ENCODE measurements around the gene PLEKHF1. TPM values are rescaled to one million over a fixed set of nuclear protein-coding genes. Genes with fewer than 3 reads are reported as not detected.
"Not testable (repeated sequence)": the region's sequence is repeated elsewhere in the genome, so short reads cannot be mapped to it uniquely, and the experiment has no call there.

PLEKHF1 gene
- total RNA-seq, result 29.3 and 38.1 TPM in 2 replicates
- polyA plus RNA-seq (2012), result 31.5 TPM

DNA sequence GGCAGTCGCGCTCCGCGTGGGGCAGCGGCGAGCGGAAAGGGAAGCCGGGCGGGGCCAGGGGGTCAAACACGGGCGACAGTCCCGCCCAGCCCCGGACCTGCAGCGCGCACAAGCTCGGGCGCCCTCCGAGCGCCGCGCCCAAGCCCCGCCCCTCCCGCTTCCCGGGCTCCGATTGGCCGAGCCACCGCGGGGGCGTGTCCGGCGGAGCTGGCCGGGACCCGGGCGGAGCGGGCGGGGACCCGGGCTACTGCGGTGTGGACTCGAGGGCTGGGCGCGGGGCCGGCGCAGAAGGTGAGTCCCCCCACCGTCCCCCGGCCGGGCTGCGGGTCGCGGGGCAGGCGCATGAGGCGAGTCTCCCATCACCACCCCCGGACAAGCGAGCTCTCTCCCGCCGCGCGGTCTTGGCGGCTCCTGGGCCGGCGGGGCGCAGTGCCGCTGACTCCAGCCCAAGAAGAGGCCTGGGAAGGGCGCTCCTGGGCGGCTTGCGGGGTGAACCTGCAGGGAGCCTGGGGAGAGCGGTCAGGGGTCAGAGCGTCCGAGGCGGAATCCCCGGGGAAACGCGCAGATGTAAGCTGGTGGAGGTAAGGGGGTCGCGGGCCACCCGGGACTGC is at the start of gene PLEKHF1:
Gene PLEKHF1 (plus strand): TSS at position 247 of the 611 bp plus-strand sequence. CDS start 8,379 bp downstream, outside the sequence.
- DNase-seq (ENCODE audit: low read depth), result peak; percentile 85

DNA sequence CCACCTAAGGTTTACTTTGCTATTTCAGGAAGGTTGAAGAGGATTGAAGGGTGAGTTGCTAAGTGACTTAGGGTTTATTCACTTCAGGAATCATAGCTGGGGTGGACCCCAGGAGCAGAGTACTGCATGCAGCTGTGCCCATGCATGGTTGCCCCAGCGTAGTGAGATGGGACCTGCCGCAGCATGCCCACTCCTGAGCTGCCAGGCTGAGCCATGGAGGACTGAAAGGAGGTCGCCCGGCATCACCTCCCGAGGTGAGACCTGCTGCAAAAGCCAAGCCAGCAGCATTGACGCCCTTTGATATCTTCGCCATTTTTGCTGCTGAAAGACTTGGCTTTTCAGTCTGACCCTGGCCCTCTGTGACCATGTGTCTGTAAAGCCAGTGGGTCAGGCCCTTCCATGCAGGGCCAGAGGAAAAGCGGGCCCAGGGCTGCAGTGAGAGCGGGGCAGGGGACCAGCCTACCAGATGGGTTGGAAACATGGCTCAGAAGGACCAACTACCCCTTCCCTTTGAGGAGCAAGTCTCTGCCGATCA is 49.3 kb upstream of the PLEKHF1 start:
- no peak for DNase-seq (ENCODE audit: low read depth)

GRCh38 chr19:29616541-29616940 is 48.7 kb upstream of the PLEKHF1 start:
- DNase-seq (ENCODE audit: low read depth), result no peak

- no peak for DNase-seq (ENCODE audit: low read depth)
Observed at GRCh38 chr19:29617366-29618266, 47.6 kb upstream of the PLEKHF1 start.

DNA sequence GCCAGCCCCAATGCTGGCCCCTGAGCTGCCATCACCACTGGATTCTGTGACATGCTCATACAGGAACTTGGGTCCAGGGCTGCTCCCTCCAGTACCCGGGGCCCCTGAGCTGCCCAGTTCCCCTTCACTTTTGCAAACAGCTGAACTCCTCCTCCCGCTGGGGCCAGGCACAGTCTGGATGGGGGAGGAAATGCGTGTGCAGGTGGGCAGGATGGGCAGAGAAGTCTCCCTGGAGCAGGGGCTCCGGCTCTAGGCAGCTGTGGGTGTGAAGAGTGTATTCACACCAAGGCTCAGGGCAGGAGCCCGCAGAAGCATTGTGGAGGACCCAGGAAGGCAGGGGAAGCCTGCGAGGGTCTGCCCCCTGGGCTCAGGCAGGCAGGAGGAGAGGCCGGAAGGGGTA is 46.8 kb upstream of the PLEKHF1 start:
- no peak for DNase-seq (ENCODE audit: low read depth)

GRCh38 chr19:29618871-29619270 is 46.4 kb upstream of the PLEKHF1 start:
- no peak for DNase-seq (ENCODE audit: low read depth)

DNA sequence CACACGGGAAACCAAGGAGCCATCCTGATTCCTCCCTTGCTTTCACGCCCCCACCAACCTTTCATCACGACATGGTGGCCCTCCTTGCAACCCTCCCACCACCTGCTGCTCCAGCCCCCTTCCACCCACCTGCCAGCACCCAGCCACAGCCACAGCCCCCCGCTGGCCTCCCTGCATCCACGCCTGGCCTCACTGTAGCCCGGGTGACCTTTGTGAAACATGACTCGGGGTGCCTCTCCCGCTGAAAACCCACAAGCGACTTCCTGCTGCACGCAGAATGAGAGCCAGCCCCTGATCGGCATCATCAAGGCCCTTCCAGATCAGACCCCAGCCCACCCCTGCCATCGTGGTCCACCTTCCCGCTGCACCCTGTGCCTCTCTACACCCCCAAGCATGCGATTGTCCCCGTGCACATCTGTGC is 44.3 kb upstream of the PLEKHF1 start:
- DNase-seq (ENCODE audit: low read depth), result no peak

DNA sequence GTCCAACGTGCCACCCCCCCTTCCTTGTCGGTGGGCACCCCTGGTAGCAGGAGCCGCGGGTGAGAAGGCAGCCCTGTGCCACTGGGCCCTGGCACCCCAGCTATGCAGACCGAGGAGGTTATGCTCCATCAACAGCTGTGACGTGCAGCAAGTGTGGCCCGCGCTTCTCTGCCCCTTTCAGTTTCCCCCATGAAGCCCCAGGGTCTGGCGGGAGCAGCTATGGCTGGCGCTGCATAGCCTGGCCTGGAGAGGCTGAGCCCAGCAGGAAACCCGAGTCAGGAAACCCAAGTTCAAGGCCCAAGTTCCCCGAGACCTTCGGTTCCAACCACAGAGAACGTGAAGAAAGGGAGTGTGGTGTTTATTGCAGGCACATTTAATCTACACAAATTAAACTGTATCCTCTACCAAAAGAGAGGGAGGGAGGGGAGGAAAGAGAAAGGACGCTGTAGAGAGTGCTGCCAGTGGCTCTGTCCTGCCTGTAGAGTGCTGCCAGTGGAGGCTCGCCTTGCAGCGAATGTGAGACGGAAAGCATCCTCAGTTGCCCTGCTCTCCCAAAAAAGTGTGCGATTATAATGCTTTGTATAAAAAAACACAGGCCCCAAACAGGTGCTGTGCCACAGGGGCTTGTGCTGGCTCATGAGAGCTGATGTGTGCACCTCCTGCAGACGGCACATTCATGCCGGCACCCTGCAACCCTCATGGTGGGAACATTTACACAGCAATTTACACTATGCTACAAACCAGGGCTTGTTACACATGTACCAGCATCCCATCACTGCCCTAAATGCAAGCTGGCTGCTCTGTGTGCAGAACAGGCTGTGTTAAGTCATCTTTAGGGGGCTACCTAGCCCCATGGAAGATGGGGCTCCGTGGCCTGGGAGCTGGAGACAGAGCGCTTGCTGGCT is 42.8 kb upstream of the PLEKHF1 start:
- DNase-seq (ENCODE audit: low read depth), result peak; percentile 47

GRCh38 chr19:29623726-29624488 is 41.4 kb upstream of the PLEKHF1 start:
- DNase-seq (ENCODE audit: low read depth), result no peak

DNA sequence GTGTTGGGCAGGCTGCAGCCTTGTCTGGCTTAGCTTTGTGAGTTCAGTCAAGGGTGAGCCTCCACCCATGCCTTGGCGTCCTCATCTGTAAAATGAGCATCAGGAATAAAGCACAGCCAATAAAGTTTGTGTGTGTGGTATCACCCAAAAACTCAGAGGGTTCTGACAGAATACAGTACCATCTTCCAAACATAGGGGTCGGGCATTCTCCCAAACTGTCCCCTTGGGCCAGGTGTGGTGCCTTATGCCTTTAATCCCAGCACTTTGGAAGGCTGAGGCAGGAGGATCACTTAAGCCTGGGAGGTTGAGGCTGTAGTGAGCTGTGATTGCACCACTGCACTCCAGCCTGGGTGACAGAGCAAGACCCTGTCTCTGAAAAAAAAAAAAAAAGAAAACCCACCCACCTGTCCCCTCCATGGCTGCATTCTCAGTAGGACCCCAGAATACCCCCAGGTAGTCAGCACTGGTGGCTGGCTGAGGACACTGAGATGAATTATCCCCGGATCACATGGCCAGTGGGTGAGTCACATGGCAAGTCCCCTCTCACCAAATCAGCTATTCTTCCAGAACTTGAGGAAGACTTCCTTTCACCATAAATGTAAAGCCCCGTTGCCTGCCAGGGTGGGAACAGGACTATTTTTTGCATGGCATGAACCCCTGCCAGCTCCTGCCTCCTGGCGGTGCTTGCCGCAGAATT is 40.6 kb upstream of the PLEKHF1 start:
- no peak for DNase-seq (ENCODE audit: low read depth)

- DNase-seq (ENCODE audit: low read depth), result no peak
Observed at GRCh38 chr19:29625186-29625651, 40.0 kb upstream of the PLEKHF1 start.

GRCh38 chr19:29626386-29626785 is 38.9 kb upstream of the PLEKHF1 start:
- no peak for DNase-seq (ENCODE audit: low read depth)

- not testable (repeated sequence) for DNase-seq (ENCODE audit: low read depth)
Observed at GRCh38 chr19:29626832-29627231, 38.4 kb upstream of the PLEKHF1 start.

GRCh38 chr19:29628661-29629385 is 36.4 kb upstream of the PLEKHF1 start:
- DNase-seq (ENCODE audit: low read depth), result no peak

GRCh38 chr19:29629836-29630534 is 35.3 kb upstream of the PLEKHF1 start:
- no peak for DNase-seq (ENCODE audit: low read depth)

GRCh38 chr19:29630655-29631054 is 34.6 kb upstream of the PLEKHF1 start:
- peak; percentile 9 for DNase-seq (ENCODE audit: low read depth)

GRCh38 chr19:29631450-29631849 is 33.8 kb upstream of the PLEKHF1 start:
- DNase-seq (ENCODE audit: low read depth), result no peak

GRCh38 chr19:29634002-29634401 is 31.3 kb upstream of the PLEKHF1 start:
- no peak for DNase-seq (ENCODE audit: low read depth)
